B cell (primary cell): ENCODE measurements around the gene SLC41A3. TPM values are rescaled to one million over a fixed set of nuclear protein-coding genes. Genes with fewer than 3 reads are reported as not detected.

Source experiments
- ATAC-seq: fragments of 200-7000 bp; cut with Tn5 transposase; one replicate; pipeline ENCODE4 v1.10.0; 2021; ENCODE audit warnings: low read depth, mild to moderate bottlenecking, moderate number of reproducible peaks, moderate library complexity
- CTCF ChIA-PET: fragments of 350-600 bp; sonication (Branson Sonifier 250); formaldehyde crosslinking; loops from one replicate; lab custom pipeline; 2021; ENCODE audit warnings: antibody characterized with exemption, inconsistent platforms; lab: Charles Lee
- POLR2A ChIA-PET: fragments of 350-600 bp; sonication (Branson Sonifier 250); formaldehyde crosslinking; loops from one replicate; lab custom pipeline; 2021; ENCODE audit warnings: antibody characterized with exemption; lab: Charles Lee
- DNase-seq: peaks from one replicate; pipeline ENCODE4 v3.0.0; 2013
- H2AFZ ChIP-seq: 2 replicates; pipeline ENCODE4 v1.6.1; 2012; ENCODE audit warnings: mild to moderate bottlenecking, low read depth, low read length; ENCODE audit not compliant: insufficient read depth, poor library complexity, severe bottlenecking
- H3K27ac ChIP-seq, 2 donors: 1 replicate in 1 of 2; 2 replicates in 1 of 2; pipeline ENCODE4 v1.5.1; 2012 to 2013; ENCODE audit warnings: low read length in 2 of 2, mild to moderate bottlenecking in 2 of 2, moderate library complexity in 1 of 2
- H3K27me3 ChIP-seq, 4 experiments: fragments of 200-600 bp in 1 of 4; sonication (generic) in 1 of 4; replicated peaks in 1 of 4; 1 replicate in 2 of 4; 2 replicates in 2 of 4; pipeline versions ENCODE4 v1.6.1 to v1.7.0; 2013 to 2016; ENCODE audit warnings: low read length in 3 of 4, mild to moderate bottlenecking in 2 of 4, mixed read lengths in 1 of 4, moderate library complexity in 1 of 4; ENCODE audit not compliant: insufficient read depth in 4 of 4, control insufficient read depth in 3 of 4; ENCODE audit errors: control extremely low read depth in 1 of 4
- H3K36me3 ChIP-seq, 2 experiments: replicated peaks in 1 of 2; 1 replicate in 1 of 2; 2 replicates in 1 of 2; pipeline versions ENCODE4 v1.6.1 to v1.7.1; 2013; ENCODE audit warnings: low read length in 1 of 2; ENCODE audit not compliant: insufficient read depth in 2 of 2, control insufficient read depth in 1 of 2; ENCODE audit errors: control extremely low read depth in 1 of 2, extremely low read depth in 1 of 2
- H3K4me1 ChIP-seq, 2 donors: fragments of 200-600 bp in 1 of 2; sonication (generic) in 1 of 2; 1 replicate in 1 of 2; 2 replicates in 1 of 2; pipeline versions ENCODE4 v1.5.1 to v1.6.1; 2013 to 2017; ENCODE audit warnings: low read length in 2 of 2; ENCODE audit not compliant: control insufficient read depth in 2 of 2, insufficient read depth in 2 of 2
- H3K4me2 ChIP-seq: replicated peaks from 2 replicates; pipeline ENCODE3; 2012; ENCODE audit warnings: mild to moderate bottlenecking, low read depth, low read length; ENCODE audit not compliant: poor library complexity, severe bottlenecking
- H3K4me3 ChIP-seq, 5 experiments: fragments of 200-600 bp in 1 of 5; sonication (generic) in 1 of 5; 1 replicate in 3 of 5; 2 replicates in 2 of 5; pipeline versions ENCODE4 v1.5.1 to v1.7.0; 2011 to 2016; ENCODE audit warnings: low read length in 4 of 5, mild to moderate bottlenecking in 4 of 5, low read depth in 2 of 5, control low read depth in 1 of 5, moderate library complexity in 1 of 5; ENCODE audit not compliant: insufficient read depth in 1 of 5; ENCODE audit errors: control extremely low read depth in 1 of 5, extremely low read depth in 1 of 5
- H3K79me2 ChIP-seq: fragments of 200-600 bp; sonication (generic); one replicate; pipeline ENCODE4 v1.6.0; 2016; ENCODE audit warnings: low read length; ENCODE audit not compliant: control insufficient read depth, insufficient read depth
- H3K9ac ChIP-seq: fragments of 200-600 bp; sonication (generic); 2 replicates; pipeline ENCODE4 v1.6.1; 2017; ENCODE audit warnings: mild to moderate bottlenecking, low read length, moderate library complexity
- H3K9me3 ChIP-seq, 3 donors: one replicate each; pipeline versions ENCODE4 v1.6.1 to v1.7.1; 2013; ENCODE audit warnings: low read length in 2 of 3; ENCODE audit not compliant: control insufficient read depth in 2 of 3, insufficient read depth in 1 of 3; ENCODE audit errors: control extremely low read depth in 1 of 3
- H4K20me1 ChIP-seq: 2 replicates; pipeline ENCODE4 v1.6.0; 2012; ENCODE audit warnings: mild to moderate bottlenecking, low read length; ENCODE audit not compliant: insufficient read depth, control insufficient read depth, poor library complexity, severe bottlenecking
- H3K27ac Mint-ChIP-seq: one replicate; pipeline ENCODE4 v1.8.0; 2021; ENCODE audit warnings: mixed read lengths
- H3K27me3 Mint-ChIP-seq: one replicate; pipeline ENCODE4 v1.8.0; 2021; ENCODE audit warnings: mixed read lengths
- H3K4me1 Mint-ChIP-seq: one replicate; pipeline ENCODE4 v1.8.0; 2021; ENCODE audit warnings: mixed read lengths
- H3K4me3 Mint-ChIP-seq: one replicate; pipeline ENCODE4 v1.8.0; 2021; ENCODE audit warnings: mixed read lengths
- H3K9me3 Mint-ChIP-seq: one replicate; pipeline ENCODE4 v1.8.0; 2022; ENCODE audit warnings: mixed read lengths; ENCODE audit not compliant: insufficient read depth
- EZH2 ChIP-seq: IDR thresholded peaks from 2 replicates; pipeline ENCODE4 v1.6.1; 2012; ENCODE audit warnings: borderline replicate concordance, low read depth, mild to moderate bottlenecking, moderate library complexity, low read length; ENCODE audit not compliant: insufficient read depth, poor library complexity, severe bottlenecking
- WGBS: methylation state at CpG from one replicate; pipeline ENCODE4 v1.1.5; 2013; ENCODE audit warnings: missing lambda C conversion rate; ENCODE audit not compliant: insufficient coverage; 5-methylcytosine and 5-hydroxymethylcytosine counted together
- intact Hi-C: fragments of 100-400 bp; cut with micrococcal nuclease; formaldehyde crosslinking; loops from one replicate; pipeline ENCODE4 v1.10.0; 2022
- polyA plus RNA-seq: library from polyadenylated mRNA; depleted of rRNA; stranded (reverse); fragments of >200 nt; gene quantifications from 2 replicates; pipeline ENCODE4 v1.2.3, GENCODE V29; 2012
- total RNA-seq, 2 donors: library from RNA; stranded (reverse); fragments of 120-200 nt in 1 of 2; gene quantifications; 1 replicate in 1 of 2; 2 replicates in 1 of 2; pipeline versions ENCODE4 v1.2.3 to v1.2.4, GENCODE V29; 2013 to 2022
- TF ChIP-seq, protein P1 (sequence below): fragments of 200-600 bp; IDR thresholded peaks from one replicate; pipeline ENCODE4 v1.8.0; 2022; ENCODE audit warnings: antibody characterized with exemption, mild to moderate bottlenecking

SLC41A3 gene
- total and polyA plus RNA-seq, 2 donors (not counting 1 experiment from before 2014, with no cell fraction given): 34.2 to 39.3 TPM

DNA sequence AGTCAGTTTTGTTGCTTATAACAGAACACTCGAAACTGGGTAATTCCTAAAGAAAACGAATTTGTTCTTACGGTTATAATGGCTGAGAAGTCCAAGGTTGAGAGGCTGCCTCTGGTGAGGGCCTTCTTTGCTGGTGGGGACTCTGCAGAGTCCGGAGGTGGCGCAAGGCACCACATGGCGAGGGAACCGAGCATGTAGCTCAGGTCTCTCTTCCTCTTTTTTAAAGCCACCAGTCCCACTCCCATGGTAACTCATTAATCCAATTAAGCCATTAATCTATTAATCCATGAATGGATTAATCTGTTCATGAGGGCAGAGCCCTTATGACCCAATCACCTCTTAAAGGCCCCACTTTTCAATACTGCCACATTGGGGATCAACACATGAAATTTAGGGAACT is 64.9 kb downstream of the SLC41A3 start:
- H3K9me3 Mint-ChIP-seq: no peaks in the 10 kb centered on the region
- 97% methylated on average over 3 of the region's 7 CpGs for WGBS
- ATAC-seq (no peak), DNase-seq (no peak)
- Histone ChIP-seq H3K9ac (no peak overlapping the region), H4K20me1 (no peaks in the 10 kb centered on the region), H3K79me2 (no peaks in the 10 kb centered on the region), H3K9me3 (no peaks in the 10 kb centered on the region), H3K27me3 (no peaks in the 10 kb centered on the region), H3K4me1 (no peaks in the 10 kb centered on the region), H3K36me3 (peaks cover 0 to 16% of the 10 kb centered on the region in 2 experiments), H3K4me3 (no peak overlapping the region), H2AFZ (no peak overlapping the region), H3K27ac (no peak overlapping the region), H3K4me2 (no peak overlapping the region)
- H3K27me3 Mint-ChIP-seq: no peaks in the 10 kb centered on the region
- TF ChIP-seq, protein P1, sequence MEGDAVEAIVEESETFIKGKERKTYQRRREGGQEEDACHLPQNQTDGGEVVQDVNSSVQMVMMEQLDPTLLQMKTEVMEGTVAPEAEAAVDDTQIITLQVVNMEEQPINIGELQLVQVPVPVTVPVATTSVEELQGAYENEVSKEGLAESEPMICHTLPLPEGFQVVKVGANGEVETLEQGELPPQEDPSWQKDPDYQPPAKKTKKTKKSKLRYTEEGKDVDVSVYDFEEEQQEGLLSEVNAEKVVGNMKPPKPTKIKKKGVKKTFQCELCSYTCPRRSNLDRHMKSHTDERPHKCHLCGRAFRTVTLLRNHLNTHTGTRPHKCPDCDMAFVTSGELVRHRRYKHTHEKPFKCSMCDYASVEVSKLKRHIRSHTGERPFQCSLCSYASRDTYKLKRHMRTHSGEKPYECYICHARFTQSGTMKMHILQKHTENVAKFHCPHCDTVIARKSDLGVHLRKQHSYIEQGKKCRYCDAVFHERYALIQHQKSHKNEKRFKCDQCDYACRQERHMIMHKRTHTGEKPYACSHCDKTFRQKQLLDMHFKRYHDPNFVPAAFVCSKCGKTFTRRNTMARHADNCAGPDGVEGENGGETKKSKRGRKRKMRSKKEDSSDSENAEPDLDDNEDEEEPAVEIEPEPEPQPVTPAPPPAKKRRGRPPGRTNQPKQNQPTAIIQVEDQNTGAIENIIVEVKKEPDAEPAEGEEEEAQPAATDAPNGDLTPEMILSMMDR: no peak
- no peak for TF ChIP-seq EZH2
- H3K4me1 Mint-ChIP-seq: no peaks in the 10 kb centered on the region
- H3K27ac Mint-ChIP-seq: no peak overlapping the region
- POLR2A ChIA-PET: no interaction called here
- H3K4me3 Mint-ChIP-seq: no peak overlapping the region
- CTCF ChIA-PET: no interaction called here
- intact Hi-C loops: no loop called here

DNA sequence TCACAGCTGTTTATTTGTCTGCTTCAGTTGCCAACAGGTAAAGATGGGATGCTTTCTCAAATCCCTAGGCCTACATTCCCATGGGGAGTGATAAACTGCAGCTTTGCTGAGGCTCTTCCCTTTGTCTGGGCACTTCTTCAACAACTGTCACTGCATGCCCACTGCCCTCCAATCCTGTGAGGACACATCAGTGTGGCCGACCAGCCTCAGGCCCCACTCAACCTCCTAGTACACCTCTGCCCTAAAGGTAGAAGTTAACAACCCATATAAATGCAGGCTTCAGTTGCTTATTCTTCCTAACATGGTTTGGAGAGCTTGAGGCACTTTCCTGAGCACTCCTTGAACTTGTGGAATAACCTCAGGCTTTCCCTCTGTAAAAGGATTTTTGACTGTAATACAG is 65.4 kb downstream of the SLC41A3 start:
- Mint-ChIP-seq H3K27me3 (no peaks in the 10 kb centered on the region), H3K9me3 (no peaks in the 10 kb centered on the region), H3K27ac (no peak overlapping the region), H3K4me1 (no peaks in the 10 kb centered on the region), H3K4me3 (no peak overlapping the region)
- Histone ChIP-seq H3K4me2 (no peak overlapping the region), H3K4me1 (no peaks in the 10 kb centered on the region), H3K79me2 (no peaks in the 10 kb centered on the region), H3K27ac (no peak overlapping the region), H4K20me1 (no peaks in the 10 kb centered on the region), H2AFZ (no peak overlapping the region), H3K4me3 (no peak overlapping the region), H3K9me3 (no peaks in the 10 kb centered on the region), H3K9ac (no peak overlapping the region), H3K27me3 (no peaks in the 10 kb centered on the region), H3K36me3 (peaks cover 0 to 16% of the 10 kb centered on the region in 2 experiments)
- intact Hi-C loops: no loop called here
- no peak for DNase-seq
- no peak for ATAC-seq
- ChIA-PET CTCF (no interaction called here), POLR2A (no interaction called here)
- no peak for TF ChIP-seq EZH2
- TF ChIP-seq, protein P1: no peak
- WGBS: 83% methylated on average over 1 of the region's 1 CpG
